Measurements from ENCODE around the gene CAMK2N1.

CAMK2N1 gene

DNA sequence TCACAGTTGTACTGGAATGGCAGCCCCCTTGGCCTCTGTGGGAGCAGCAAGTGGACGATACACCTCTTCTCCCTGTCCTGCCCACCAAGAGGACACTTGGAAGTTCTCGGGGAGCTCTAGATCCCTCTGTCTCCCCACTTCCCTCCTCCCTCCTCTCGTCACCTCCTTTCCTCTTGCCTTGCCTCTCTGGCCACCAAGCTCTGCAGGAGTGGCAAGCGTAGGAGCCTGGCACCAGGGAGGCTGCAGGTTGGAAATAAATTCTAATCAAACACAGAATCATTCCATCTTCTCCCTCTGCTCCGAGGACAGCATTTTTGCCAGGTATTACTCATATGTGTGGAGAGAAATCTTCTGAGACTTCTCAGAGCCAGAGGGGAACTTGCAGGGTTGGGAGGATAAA lies 20.8 kb downstream of the CAMK2N1 start:
- no peak overlapping the region for H3K9ac ChIP-seq (ENCODE audit: low read length)
- no peaks in the 10 kb centered on the region for H3K36me3 ChIP-seq (ENCODE audit: control insufficient read depth, insufficient read depth, low read length)
- peaks cover 66% of the 10 kb centered on the region for H3K27me3 ChIP-seq (ENCODE audit: control insufficient read depth, insufficient read depth, low read length)
- no peaks in the 10 kb centered on the region for H3K4me1 ChIP-seq (ENCODE audit: control insufficient read depth, insufficient read depth, low read length)
- no peak overlapping the region for H3K27ac ChIP-seq (ENCODE audit: low read depth, low read length)
- H3K9me3 ChIP-seq (ENCODE audit: control insufficient read depth, insufficient read depth, low read depth, low read length), result peaks cover 11% of the 10 kb centered on the region
- H3K4me3 ChIP-seq (ENCODE audit: low read depth, low read length), result no peak overlapping the region

GRCh38 chr1:20463502-20463901 lies 22.5 kb downstream of the CAMK2N1 start:
- H3K4me1 ChIP-seq (ENCODE audit: control insufficient read depth, insufficient read depth, low read length), result no peaks in the 10 kb centered on the region
- H3K9ac ChIP-seq (ENCODE audit: low read length), result no peak overlapping the region
- peaks cover 11% of the 10 kb centered on the region for H3K9me3 ChIP-seq (ENCODE audit: control insufficient read depth, insufficient read depth, low read depth, low read length)
- peaks cover 68% of the 10 kb centered on the region for H3K27me3 ChIP-seq (ENCODE audit: control insufficient read depth, insufficient read depth, low read length)
- no peaks in the 10 kb centered on the region for H3K36me3 ChIP-seq (ENCODE audit: control insufficient read depth, insufficient read depth, low read length)
- H3K27ac ChIP-seq (ENCODE audit: low read depth, low read length), result no peak overlapping the region
- H3K4me3 ChIP-seq (ENCODE audit: low read depth, low read length), result no peak overlapping the region

GRCh38 chr1:20462397-20462796 lies 23.6 kb downstream of the CAMK2N1 start:
- H3K27ac ChIP-seq (ENCODE audit: low read depth, low read length), result no peak overlapping the region
- no peaks in the 10 kb centered on the region for H3K36me3 ChIP-seq (ENCODE audit: control insufficient read depth, insufficient read depth, low read length)
- peaks cover 60% of the 10 kb centered on the region for H3K27me3 ChIP-seq (ENCODE audit: control insufficient read depth, insufficient read depth, low read length)
- H3K9ac ChIP-seq (ENCODE audit: low read length), result no peak overlapping the region
- no peaks in the 10 kb centered on the region for H3K4me1 ChIP-seq (ENCODE audit: control insufficient read depth, insufficient read depth, low read length)
- H3K4me3 ChIP-seq (ENCODE audit: low read depth, low read length), result no peak overlapping the region
- peaks cover 11% of the 10 kb centered on the region for H3K9me3 ChIP-seq (ENCODE audit: control insufficient read depth, insufficient read depth, low read depth, low read length)

GRCh38 chr1:20458717-20459116 lies 27.3 kb downstream of the CAMK2N1 start:
- Histone ChIP-seq H3K9ac (ENCODE audit: low read length) (no peak overlapping the region), H3K27me3 (ENCODE audit: control insufficient read depth, insufficient read depth, low read length) (peaks cover 24% of the 10 kb centered on the region; the same call in 1 of the 2 replicates), H3K36me3 (ENCODE audit: control insufficient read depth, insufficient read depth, low read length) (no peaks in the 10 kb centered on the region), H3K4me3 (ENCODE audit: low read depth, low read length) (no peak overlapping the region), H3K9me3 (ENCODE audit: control insufficient read depth, insufficient read depth, low read depth, low read length) (peaks cover 11% of the 10 kb centered on the region), H3K27ac (ENCODE audit: low read depth, low read length) (no peak overlapping the region), H3K4me1 (ENCODE audit: control insufficient read depth, insufficient read depth, low read length) (no peaks in the 10 kb centered on the region)

DNA sequence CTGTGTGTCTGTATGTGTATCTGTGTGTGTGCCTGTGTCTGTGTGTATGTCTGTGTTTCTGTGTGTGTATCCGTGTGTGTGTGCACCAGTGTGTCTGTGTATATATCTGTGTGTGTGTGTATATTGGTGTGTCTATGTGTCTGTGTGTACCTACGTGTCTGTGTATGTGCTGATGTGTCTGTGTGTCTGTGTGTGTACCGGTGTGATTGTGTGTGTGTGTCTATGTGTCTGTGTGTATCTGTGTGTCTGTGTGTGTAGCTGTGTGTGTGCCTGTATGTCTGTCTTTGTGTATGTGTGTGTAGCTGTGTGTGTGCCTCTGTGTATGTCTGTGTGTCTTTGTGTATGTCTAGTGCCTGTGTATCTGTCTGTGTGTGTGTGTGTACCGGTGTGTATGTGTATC lies 32.0 kb downstream of the CAMK2N1 start:
- H3K4me3 ChIP-seq (ENCODE audit: low read depth, low read length), result no peak overlapping the region
- no peak overlapping the region for H3K9ac ChIP-seq (ENCODE audit: low read length)
- H3K4me1 ChIP-seq (ENCODE audit: control insufficient read depth, insufficient read depth, low read length), result no peaks in the 10 kb centered on the region
- no peak overlapping the region for H3K27ac ChIP-seq (ENCODE audit: low read depth, low read length)
- no peaks in the 10 kb centered on the region for H3K36me3 ChIP-seq (ENCODE audit: control insufficient read depth, insufficient read depth, low read length)
- peaks cover 18% of the 10 kb centered on the region; the same call in 1 of the 2 replicates for H3K27me3 ChIP-seq (ENCODE audit: control insufficient read depth, insufficient read depth, low read length)
- no peaks in the 10 kb centered on the region for H3K9me3 ChIP-seq (ENCODE audit: control insufficient read depth, insufficient read depth, low read depth, low read length)

DNA sequence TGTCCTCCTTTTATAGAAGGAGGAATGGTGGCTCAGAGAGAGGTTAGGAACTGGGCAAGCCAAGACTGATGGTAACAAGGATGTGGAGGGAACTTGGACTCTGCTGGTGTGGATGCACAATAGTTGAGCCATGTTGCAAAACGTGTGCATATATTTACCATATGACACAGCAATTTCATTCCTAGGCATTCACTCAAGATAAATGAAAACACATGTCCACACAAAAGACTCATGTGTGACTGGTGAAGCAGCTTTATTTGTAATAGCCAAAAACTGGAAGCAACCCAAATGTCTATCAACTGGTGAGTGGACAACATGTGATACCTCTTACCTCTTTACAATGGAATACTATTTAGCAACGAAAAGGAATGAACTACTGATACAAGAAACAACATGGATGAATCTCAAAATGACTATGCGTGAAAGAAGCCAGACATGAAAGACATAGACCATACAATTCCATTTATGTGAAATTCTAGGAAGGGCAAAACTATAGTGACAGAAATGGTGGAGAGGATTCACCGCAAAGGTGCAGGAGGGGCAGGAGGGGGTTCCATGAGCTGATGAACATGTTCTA lies 36.2 kb downstream of the CAMK2N1 start:
- peaks cover 18% of the 10 kb centered on the region; the same call in 1 of the 2 replicates for H3K27me3 ChIP-seq (ENCODE audit: control insufficient read depth, insufficient read depth, low read length)
- H3K4me3 ChIP-seq (ENCODE audit: low read depth, low read length), result no peak overlapping the region
- no peaks in the 10 kb centered on the region for H3K4me1 ChIP-seq (ENCODE audit: control insufficient read depth, insufficient read depth, low read length)
- no peak overlapping the region for H3K27ac ChIP-seq (ENCODE audit: low read depth, low read length)
- no peaks in the 10 kb centered on the region for H3K36me3 ChIP-seq (ENCODE audit: control insufficient read depth, insufficient read depth, low read length)
- H3K9ac ChIP-seq (ENCODE audit: low read length), result no peak overlapping the region
- no peaks in the 10 kb centered on the region for H3K9me3 ChIP-seq (ENCODE audit: control insufficient read depth, insufficient read depth, low read depth, low read length)

DNA sequence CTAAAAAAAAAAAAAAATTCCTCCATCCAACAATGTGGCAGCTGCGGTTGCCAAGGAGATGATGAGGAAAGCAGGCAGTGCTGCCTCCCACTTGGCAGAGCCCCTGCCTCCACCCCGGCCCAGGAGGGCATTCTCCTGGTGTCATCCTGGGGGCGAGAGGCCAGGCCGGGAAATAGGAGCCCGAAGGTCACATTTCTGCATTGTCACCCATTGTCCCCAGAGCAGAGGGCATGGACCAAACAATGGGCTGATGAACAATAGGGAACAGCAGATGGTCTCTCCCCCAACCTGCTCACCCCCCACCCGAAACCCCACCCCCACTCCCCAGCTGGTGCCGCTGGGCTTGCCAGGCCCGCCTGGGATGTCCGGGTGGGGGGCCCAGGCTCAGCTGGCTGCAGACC lies 37.3 kb downstream of the CAMK2N1 start:
- Histone ChIP-seq H3K27ac (ENCODE audit: low read depth, low read length) (no peak overlapping the region), H3K9ac (ENCODE audit: low read length) (no peak overlapping the region), H3K4me3 (ENCODE audit: low read depth, low read length) (no peak overlapping the region), H3K9me3 (ENCODE audit: control insufficient read depth, insufficient read depth, low read depth, low read length) (no peaks in the 10 kb centered on the region), H3K4me1 (ENCODE audit: control insufficient read depth, insufficient read depth, low read length) (no peaks in the 10 kb centered on the region), H3K27me3 (ENCODE audit: control insufficient read depth, insufficient read depth, low read length) (peaks cover 18% of the 10 kb centered on the region; the same call in 1 of the 2 replicates), H3K36me3 (ENCODE audit: control insufficient read depth, insufficient read depth, low read length) (no peaks in the 10 kb centered on the region)

GRCh38 chr1:20447794-20448193 lies 38.2 kb downstream of the CAMK2N1 start:
- Histone ChIP-seq H3K9ac (ENCODE audit: low read length) (no peak overlapping the region), H3K27ac (ENCODE audit: low read depth, low read length) (no peak overlapping the region), H3K27me3 (ENCODE audit: control insufficient read depth, insufficient read depth, low read length) (peaks cover 18% of the 10 kb centered on the region; the same call in 1 of the 2 replicates), H3K4me3 (ENCODE audit: low read depth, low read length) (no peak overlapping the region), H3K9me3 (ENCODE audit: control insufficient read depth, insufficient read depth, low read depth, low read length) (no peaks in the 10 kb centered on the region), H3K4me1 (ENCODE audit: control insufficient read depth, insufficient read depth, low read length) (no peaks in the 10 kb centered on the region), H3K36me3 (ENCODE audit: control insufficient read depth, insufficient read depth, low read length) (no peaks in the 10 kb centered on the region)

GRCh38 chr1:20446796-20447195 lies 39.2 kb downstream of the CAMK2N1 start:
- H3K4me1 ChIP-seq (ENCODE audit: control insufficient read depth, insufficient read depth, low read length), result no peaks in the 10 kb centered on the region
- peaks cover 18% of the 10 kb centered on the region; the same call in 1 of the 2 replicates for H3K27me3 ChIP-seq (ENCODE audit: control insufficient read depth, insufficient read depth, low read length)
- H3K27ac ChIP-seq (ENCODE audit: low read depth, low read length), result no peak overlapping the region
- H3K9ac ChIP-seq (ENCODE audit: low read length), result no peak overlapping the region
- no peaks in the 10 kb centered on the region for H3K36me3 ChIP-seq (ENCODE audit: control insufficient read depth, insufficient read depth, low read length)
- no peak overlapping the region for H3K4me3 ChIP-seq (ENCODE audit: low read depth, low read length)
- no peaks in the 10 kb centered on the region for H3K9me3 ChIP-seq (ENCODE audit: control insufficient read depth, insufficient read depth, low read depth, low read length)

DNA sequence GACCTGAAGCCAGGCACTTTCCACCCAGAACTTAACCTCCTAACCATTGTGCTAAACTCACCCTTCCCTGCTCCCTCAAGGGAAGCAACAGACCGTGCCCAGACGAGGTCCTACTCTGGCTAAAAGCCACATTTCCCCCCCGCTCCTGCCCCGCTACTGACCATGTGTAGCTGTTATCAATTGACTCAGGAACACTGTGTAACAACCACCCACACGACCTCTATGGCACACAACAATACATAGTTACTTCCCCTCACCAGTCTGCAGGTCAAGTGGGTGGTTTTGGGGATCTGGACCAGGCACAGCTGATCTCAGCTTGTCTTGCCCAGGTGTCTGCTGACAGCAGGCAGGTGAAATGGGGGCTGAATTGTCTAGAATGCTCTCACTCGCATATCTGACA lies 40.1 kb downstream of the CAMK2N1 start:
- H3K27me3 ChIP-seq (ENCODE audit: control insufficient read depth, insufficient read depth, low read length), result peaks cover 13% of the 10 kb centered on the region; the same call in 1 of the 2 replicates
- no peaks in the 10 kb centered on the region for H3K4me1 ChIP-seq (ENCODE audit: control insufficient read depth, insufficient read depth, low read length)
- no peak overlapping the region for H3K27ac ChIP-seq (ENCODE audit: low read depth, low read length)
- H3K9ac ChIP-seq (ENCODE audit: low read length), result no peak overlapping the region
- H3K4me3 ChIP-seq (ENCODE audit: low read depth, low read length), result no peak overlapping the region
- H3K9me3 ChIP-seq (ENCODE audit: control insufficient read depth, insufficient read depth, low read depth, low read length), result no peaks in the 10 kb centered on the region
- H3K36me3 ChIP-seq (ENCODE audit: control insufficient read depth, insufficient read depth, low read length), result no peaks in the 10 kb centered on the region

- H3K4me1 ChIP-seq (ENCODE audit: control insufficient read depth, insufficient read depth, low read length), result no peaks in the 10 kb centered on the region
- peaks cover 9% of the 10 kb centered on the region; the same call in 1 of the 2 replicates for H3K27me3 ChIP-seq (ENCODE audit: control insufficient read depth, insufficient read depth, low read length)
- H3K9me3 ChIP-seq (ENCODE audit: control insufficient read depth, insufficient read depth, low read depth, low read length), result no peaks in the 10 kb centered on the region
Observed at GRCh38 chr1:20443703-20444586, 42.1 kb downstream of the CAMK2N1 start.

More at GRCh38 chr1:20443703-20444586, 42.1 kb downstream of the CAMK2N1 start:
- Histone ChIP-seq H3K4me3 (ENCODE audit: low read depth, low read length) (no peak overlapping the region), H3K9ac (ENCODE audit: low read length) (no peak overlapping the region), H3K27ac (ENCODE audit: low read depth, low read length) (no peak overlapping the region), H3K36me3 (ENCODE audit: control insufficient read depth, insufficient read depth, low read length) (no peaks in the 10 kb centered on the region)

Data from HUES6 (cell line).